GM12878 (cell line): ENCODE measurements around the gene PLA2G5. TPM values are rescaled to one million over a fixed set of nuclear protein-coding genes. Genes with fewer than 3 reads are reported as not detected.

Experiments used
- ATAC-seq: fragments of 200-7000 bp; cut with Tn5 transposase; 3 replicates; pipeline ENCODE4 v1.9.1; 2020; ENCODE audit warnings: mild to moderate bottlenecking, moderate library complexity
- BruUV-seq: library from RNA; stranded (reverse); fragments of 400-500 nt; replicated peaks from 2 replicates; lab custom pipeline; 2021; lab: Mats Ljungman, UMichigan
- CTCF ChIA-PET: fragments of 300-600 bp; sonication (Branson Sonifier 250); formaldehyde crosslinking; extraction: SDS; loops from one replicate; lab custom pipeline; 2021; ENCODE audit warnings: inconsistent platforms; lab: Yijun Ruan, JAX
- POLR2A ChIA-PET: fragments of 350-600 bp; formaldehyde crosslinking; extraction: SDS; loops from one replicate; lab custom pipeline; 2021; ENCODE audit warnings: inconsistent platforms; lab: Charles Lee
- RAD21 ChIA-PET: fragments of 300-600 bp; sonication (Branson Sonifier 250); formaldehyde crosslinking; loops from one replicate; lab custom pipeline; 2023; ENCODE audit warnings: antibody characterized with exemption; ENCODE audit not compliant: unreplicated experiment; lab: Charles Lee
- SMC1A ChIA-PET: fragments of 300-600 bp; sonication (Branson Sonifier 250); formaldehyde crosslinking; loops from one replicate; lab custom pipeline; 2023; ENCODE audit not compliant: unreplicated experiment, uncharacterized antibody; lab: Charles Lee
- DNase-seq: peaks from one replicate; pipeline ENCODE4 v3.0.0-alpha.2; 2011; ENCODE audit warnings: low read depth, low spot score
- FAIRE-seq: peaks from 3 replicates; lab custom pipeline; 2011; peaks lifted over from hg19 to GRCh38; lab: Jason Lieb, UNC
- H2AFZ ChIP-seq: 2 replicates; pipeline ENCODE4 v1.6.0; 2011; ENCODE audit warnings: low read depth, low read length, control low read depth; ENCODE audit not compliant: control insufficient read depth
- H3K27ac ChIP-seq: 2 replicates; pipeline ENCODE4 v1.5.1; 2011; ENCODE audit warnings: control low read depth; ENCODE audit not compliant: control insufficient read depth, insufficient read depth
- H3K27me3 ChIP-seq, 2 experiments: replicated peaks in 1 of 2; 2 replicates each; pipeline versions ENCODE4 v1.6.0 to v1.6.1; 2011; ENCODE audit warnings: low read length in 1 of 2; ENCODE audit not compliant: control insufficient read depth in 2 of 2, insufficient read depth in 2 of 2
- H3K36me3 ChIP-seq, 2 experiments: 2 replicates each; pipeline ENCODE4 v1.5.1; 2011; ENCODE audit warnings: low read length in 1 of 2; ENCODE audit not compliant: control insufficient read depth in 2 of 2, insufficient read depth in 2 of 2
- H3K4me1 ChIP-seq: 2 replicates; pipeline ENCODE4 v1.6.1; 2011; ENCODE audit warnings: mild to moderate bottlenecking, low read length, moderate library complexity, mixed read lengths; ENCODE audit not compliant: control insufficient read depth, insufficient read depth
- H3K4me2 ChIP-seq: 2 replicates; pipeline ENCODE4 v1.6.0; 2011; ENCODE audit warnings: control low read depth; ENCODE audit not compliant: control insufficient read depth, insufficient read depth
- H3K4me3 ChIP-seq: fragments of 200-600 bp; sonication (generic); 2 replicates; pipeline ENCODE4 v1.5.1; 2016
- H3K79me2 ChIP-seq: 2 replicates; pipeline ENCODE4 v1.6.0; 2011; ENCODE audit warnings: low read length; ENCODE audit not compliant: control insufficient read depth, insufficient read depth
- H3K9ac ChIP-seq: 2 replicates; pipeline ENCODE4 v1.8.0; 2011; ENCODE audit warnings: low read length, control low read depth, mixed read lengths; ENCODE audit not compliant: control insufficient read depth, insufficient read depth
- H3K9me3 ChIP-seq: replicated peaks from 3 replicates; pipeline ENCODE4 v1.5.1; 2011; ENCODE audit warnings: mild to moderate bottlenecking, low read length; ENCODE audit not compliant: control insufficient read depth, insufficient read depth
- H4K20me1 ChIP-seq: 2 replicates; pipeline ENCODE4 v1.6.0; 2011; ENCODE audit not compliant: control insufficient read depth, insufficient read depth
- CHD1 ChIP-seq: IDR thresholded peaks from 2 replicates; pipeline ENCODE4 v1.6.1; 2012; ENCODE audit warnings: low read depth, low read length, improper control_type of control experiment
- GABPA ChIP-seq: IDR thresholded peaks from 2 replicates; pipeline ENCODE4 v1.6.1; 2014; ENCODE audit warnings: antibody characterized with exemption, low read depth, mild to moderate bottlenecking, inconsistent platforms
- JUND ChIP-seq: IDR thresholded peaks from 2 replicates; pipeline ENCODE4 v1.6.1; 2012; ENCODE audit warnings: low read depth, mild to moderate bottlenecking, low read length, improper control_type of control experiment, moderate library complexity
- MXI1 ChIP-seq: fragments of 150-350 bp; IDR thresholded peaks from 2 replicates; pipeline ENCODE4 v1.6.1; 2011; ENCODE audit warnings: low read depth, mild to moderate bottlenecking, inconsistent platforms, low read length, improper control_type of control experiment
- PAX5 ChIP-seq: IDR thresholded peaks from 2 replicates; pipeline ENCODE4 v1.6.1; 2011; ENCODE audit warnings: low read depth, low read length, borderline replicate concordance
- RAD21 ChIP-seq: IDR thresholded peaks from 2 replicates; pipeline ENCODE4 v1.6.1; 2011; ENCODE audit warnings: mild to moderate bottlenecking, low read depth, low read length, moderate library complexity; ENCODE audit not compliant: insufficient read depth
- SUPT20H ChIP-seq: IDR thresholded peaks from 2 replicates; pipeline ENCODE4 v1.6.1; 2011; ENCODE audit warnings: low read depth, mild to moderate bottlenecking, low read length, moderate library complexity, borderline replicate concordance; ENCODE audit not compliant: control insufficient read depth
- YBX1 ChIP-seq: fragments of 450-650 bp; IDR thresholded peaks from 2 replicates; pipeline ENCODE4 v1.6.1; 2016; ENCODE audit warnings: antibody characterized with exemption
- in situ Hi-C: fragments of 300-500 bp; cut with MboI; formaldehyde crosslinking; loops from 9 replicates; pipeline ENCODE4 v1.14.3; 2018; ENCODE audit warnings: mixed read lengths
- intact Hi-C: fragments of 100-400 bp; cut with micrococcal nuclease; formaldehyde crosslinking; loops from one replicate; pipeline ENCODE4 v1.14.2; 2022; ENCODE audit not compliant: unreplicated experiment
- polyA plus RNA-seq, 11 experiments: library from polyadenylated mRNA; depleted of rRNA in 4 of 11; unstranded in 6 of 11; stranded (reverse) in 5 of 11; fragments of >200 nt; fragmentation: Nextera tagmentation in 4 of 11; fragmentation: Illumina TruSeq in 1 of 11; extraction: Ambion mirVana in 4 of 11; extraction: Trizol in 1 of 11; gene quantifications; 1 replicate in 1 of 11; 2 replicates in 10 of 11; pipeline versions ENCODE4 v1.2.1 to v1.2.3, GENCODE V29; 2011 to 2016; ENCODE audit warnings: inconsistent platforms in 2 of 11, missing spikeins in 2 of 11, low read depth in 1 of 11
- total RNA-seq, 4 experiments: library from RNA; depleted of rRNA in 3 of 4; stranded (reverse); fragments of >200 nt in 3 of 4; fragmentation: Illumina TruSeq in 1 of 4; extraction: Trizol in 1 of 4; gene quantifications; 2 replicates each; pipeline versions ENCODE4 v1.2.1 to v1.2.3, GENCODE V29; 2013 to 2021
- TF ChIP-seq, protein P1 (sequence below): fragments of 150-350 bp; IDR thresholded peaks from 2 replicates; pipeline ENCODE4 v1.6.1; 2014; ENCODE audit warnings: mild to moderate bottlenecking, low read depth, low read length
- TF ChIP-seq, protein P2 (sequence below): IDR thresholded peaks from 2 replicates; pipeline ENCODE4 v1.6.1; 2011; ENCODE audit warnings: mild to moderate bottlenecking, low read depth, low read length, moderate library complexity; ENCODE audit not compliant: insufficient replicate concordance

Gene PLA2G5
- total and polyA plus RNA-seq, 10 of the 15 experiments (the other 5 are each of a cell fraction or from before 2014, with no cell fraction given): 0.10 to 0.19 (median 0.17) TPM; not detected in 7

DNA sequence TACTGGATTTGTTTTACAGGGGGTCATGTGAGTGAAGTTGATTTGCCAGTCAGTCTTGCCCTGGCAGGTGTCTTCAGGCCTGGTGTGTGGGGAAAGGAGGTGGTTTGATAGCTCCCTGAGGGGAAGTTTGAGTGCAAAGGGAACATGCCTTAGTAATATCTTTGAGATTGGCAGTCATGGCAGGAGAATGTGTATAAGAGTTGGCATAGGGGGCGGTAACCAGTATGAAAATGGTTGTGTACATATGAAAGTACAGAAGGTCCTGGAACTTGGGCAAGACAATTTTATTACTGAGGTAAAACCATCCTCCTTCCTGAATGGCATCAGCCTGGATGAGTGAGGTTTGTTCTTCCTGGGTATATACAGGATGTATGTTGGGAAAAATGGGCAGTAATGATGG is 37.6 kb upstream of the PLA2G5 start (continued):
- TF ChIP-seq, protein P1, sequence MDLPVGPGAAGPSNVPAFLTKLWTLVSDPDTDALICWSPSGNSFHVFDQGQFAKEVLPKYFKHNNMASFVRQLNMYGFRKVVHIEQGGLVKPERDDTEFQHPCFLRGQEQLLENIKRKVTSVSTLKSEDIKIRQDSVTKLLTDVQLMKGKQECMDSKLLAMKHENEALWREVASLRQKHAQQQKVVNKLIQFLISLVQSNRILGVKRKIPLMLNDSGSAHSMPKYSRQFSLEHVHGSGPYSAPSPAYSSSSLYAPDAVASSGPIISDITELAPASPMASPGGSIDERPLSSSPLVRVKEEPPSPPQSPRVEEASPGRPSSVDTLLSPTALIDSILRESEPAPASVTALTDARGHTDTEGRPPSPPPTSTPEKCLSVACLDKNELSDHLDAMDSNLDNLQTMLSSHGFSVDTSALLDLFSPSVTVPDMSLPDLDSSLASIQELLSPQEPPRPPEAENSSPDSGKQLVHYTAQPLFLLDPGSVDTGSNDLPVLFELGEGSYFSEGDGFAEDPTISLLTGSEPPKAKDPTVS: no peak
- TF ChIP-seq, protein P2, sequence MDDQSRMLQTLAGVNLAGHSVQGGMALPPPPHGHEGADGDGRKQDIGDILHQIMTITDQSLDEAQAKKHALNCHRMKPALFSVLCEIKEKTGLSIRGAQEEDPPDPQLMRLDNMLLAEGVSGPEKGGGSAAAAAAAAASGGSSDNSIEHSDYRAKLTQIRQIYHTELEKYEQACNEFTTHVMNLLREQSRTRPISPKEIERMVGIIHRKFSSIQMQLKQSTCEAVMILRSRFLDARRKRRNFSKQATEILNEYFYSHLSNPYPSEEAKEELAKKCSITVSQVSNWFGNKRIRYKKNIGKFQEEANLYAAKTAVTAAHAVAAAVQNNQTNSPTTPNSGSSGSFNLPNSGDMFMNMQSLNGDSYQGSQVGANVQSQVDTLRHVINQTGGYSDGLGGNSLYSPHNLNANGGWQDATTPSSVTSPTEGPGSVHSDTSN: no peak
- TF ChIP-seq SUPT20H: no peak
- TF ChIP-seq, all 136 proteins: peak for 0

DNA sequence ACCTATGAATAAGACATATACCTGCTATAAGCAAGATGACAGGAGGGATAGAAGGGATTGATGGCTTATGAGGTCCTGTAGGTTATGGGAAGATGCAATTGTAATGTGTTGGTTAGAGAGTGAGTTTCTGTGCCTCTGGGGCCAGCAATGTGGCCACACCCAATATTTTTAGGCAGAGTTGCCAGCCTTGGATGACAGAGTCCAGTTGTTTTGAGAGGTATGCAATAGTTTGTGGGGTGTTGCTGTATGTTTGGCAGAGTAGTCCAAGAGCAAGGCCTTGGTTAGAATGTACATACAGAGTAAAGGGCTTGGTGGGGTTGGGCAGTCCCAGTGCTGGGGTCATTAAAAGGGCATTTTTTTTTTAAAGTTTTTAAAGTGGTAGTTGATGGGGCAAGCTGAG is 36.6 kb upstream of the PLA2G5 start:
- in situ Hi-C loops: no loop called here
- POLR2A ChIA-PET: no interaction called here
- DNase-seq (no peak), ATAC-seq (no peak), FAIRE-seq (no peak)
- CTCF ChIA-PET: no interaction called here
- Histone ChIP-seq H3K9me3 (no peaks in the 10 kb centered on the region; the same call in 1 of the 3 replicates), H4K20me1 (no peaks in the 10 kb centered on the region), H3K4me3 (no peak overlapping the region), H2AFZ (no peak overlapping the region), H3K9ac (no peak overlapping the region), H3K79me2 (no peaks in the 10 kb centered on the region), H3K27me3 (no peaks in the 10 kb centered on the region; a peak in 2 of 4 replicates), H3K4me1 (peaks cover 9% of the 10 kb centered on the region), H3K27ac (no peak overlapping the region), H3K36me3 (no peaks in the 10 kb centered on the region), H3K4me2 (no peak overlapping the region)
- SMC1A ChIA-PET: no interaction called here
- BruUV-seq: no TSS peak
- TF ChIP-seq GABPA (no peak), CHD1 (no peak), YBX1 (no peak), JUND (no peak), RAD21 (no peak), MXI1 (no peak), PAX5 (no peak)
- RAD21 ChIA-PET: no interaction called here
- intact Hi-C loops: no loop called here
